ENCODE results near the gene CYTH1.

DNA sequence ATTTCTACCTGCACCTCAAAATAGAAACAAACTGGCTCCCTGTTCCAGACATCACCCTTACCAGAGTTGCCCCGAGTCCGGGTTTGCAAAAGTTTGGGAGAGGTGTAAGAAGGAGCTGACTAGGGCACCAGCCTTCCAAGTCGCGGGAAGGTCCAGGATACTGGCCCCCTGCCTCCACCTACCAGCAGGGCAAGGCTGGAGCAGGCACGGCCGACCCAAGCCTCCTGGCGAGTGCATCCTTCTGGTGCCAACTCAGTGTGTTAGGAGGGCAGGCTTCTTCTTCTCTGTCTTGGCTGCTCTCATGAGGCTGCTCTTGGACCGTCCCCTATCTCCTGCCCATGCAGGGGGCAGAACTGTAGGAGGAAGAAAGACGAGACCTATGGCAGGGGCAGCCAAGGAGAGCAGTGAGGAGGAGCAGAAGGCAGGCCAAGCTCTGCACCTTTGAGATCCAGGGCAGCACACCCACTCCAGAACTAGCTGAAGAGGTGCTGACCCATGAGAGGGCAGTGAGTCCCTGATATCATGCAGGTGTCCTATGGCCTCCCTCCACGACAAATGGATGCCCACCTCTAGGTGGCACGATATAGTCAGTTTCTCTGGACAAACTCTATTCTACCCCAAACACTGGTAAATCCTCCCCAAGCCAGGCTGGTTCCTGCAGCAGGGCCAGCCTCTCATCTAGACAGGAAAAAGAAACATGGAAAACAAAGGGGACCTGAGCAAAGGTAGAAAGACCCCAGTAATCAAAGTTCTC is 54.4 kb downstream of the CYTH1 start:
- TF ChIP-seq, protein P1, sequence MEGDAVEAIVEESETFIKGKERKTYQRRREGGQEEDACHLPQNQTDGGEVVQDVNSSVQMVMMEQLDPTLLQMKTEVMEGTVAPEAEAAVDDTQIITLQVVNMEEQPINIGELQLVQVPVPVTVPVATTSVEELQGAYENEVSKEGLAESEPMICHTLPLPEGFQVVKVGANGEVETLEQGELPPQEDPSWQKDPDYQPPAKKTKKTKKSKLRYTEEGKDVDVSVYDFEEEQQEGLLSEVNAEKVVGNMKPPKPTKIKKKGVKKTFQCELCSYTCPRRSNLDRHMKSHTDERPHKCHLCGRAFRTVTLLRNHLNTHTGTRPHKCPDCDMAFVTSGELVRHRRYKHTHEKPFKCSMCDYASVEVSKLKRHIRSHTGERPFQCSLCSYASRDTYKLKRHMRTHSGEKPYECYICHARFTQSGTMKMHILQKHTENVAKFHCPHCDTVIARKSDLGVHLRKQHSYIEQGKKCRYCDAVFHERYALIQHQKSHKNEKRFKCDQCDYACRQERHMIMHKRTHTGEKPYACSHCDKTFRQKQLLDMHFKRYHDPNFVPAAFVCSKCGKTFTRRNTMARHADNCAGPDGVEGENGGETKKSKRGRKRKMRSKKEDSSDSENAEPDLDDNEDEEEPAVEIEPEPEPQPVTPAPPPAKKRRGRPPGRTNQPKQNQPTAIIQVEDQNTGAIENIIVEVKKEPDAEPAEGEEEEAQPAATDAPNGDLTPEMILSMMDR (IDR thresholded peaks at IDR 0.05), result no peak
- TF ChIP-seq POLR2A (IDR thresholded peaks at IDR 0.05), result no peak
